T47D (cell line): ENCODE results near the gene SHOC2.

Experiments
- DNase-seq, 2 experiments: peaks; one replicate each; pipeline versions ENCODE4 v3.0.0 to v3.0.0-alpha.2; 2011 to 2012; ENCODE audit warnings: low read depth in 1 of 2, low spot score in 1 of 2
- JUND ChIP-seq: IDR thresholded peaks from 2 replicates; pipeline ENCODE4 v1.6.1; 2012; ENCODE audit warnings: low read depth
- in situ Hi-C: cut with HindIII; loops from 2 replicates; pipeline ENCODE4 v1.10.0; 2016; ENCODE audit warnings: low sequenced_read_pairs, low pct_unique_long_range_greater_than_20kb

SHOC2 gene

GRCh38 chr10:110985497-110986275 lies 66.3 kb downstream of the SHOC2 start:
- in situ Hi-C loops = no loop called here
- TF ChIP-seq JUND = no peak
- DNase-seq = no peak

DNA sequence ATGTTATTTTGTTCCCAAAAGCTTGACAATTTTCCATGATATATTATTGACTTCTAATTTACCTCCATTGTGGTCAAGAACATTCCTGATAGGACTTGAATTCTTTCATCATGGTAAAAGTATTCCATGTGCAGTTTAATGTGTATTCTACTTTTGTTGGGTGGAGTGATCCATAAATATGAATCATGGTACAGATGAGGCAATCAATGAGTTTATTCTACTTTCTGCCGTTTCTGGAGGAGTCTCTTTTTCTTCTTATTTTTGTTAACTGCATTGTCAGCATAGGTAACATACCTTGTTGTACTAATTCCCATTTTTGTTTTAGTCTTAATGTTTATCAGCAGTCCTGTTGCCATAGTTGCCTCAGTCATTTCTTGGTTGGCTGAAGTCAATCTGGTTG lies 69.6 kb downstream of the SHOC2 start:
- no peak for TF ChIP-seq JUND
- no peak for DNase-seq
- in situ Hi-C loops = no loop called here

- in situ Hi-C loops = no loop called here
- TF ChIP-seq JUND = no peak
- DNase-seq = no peak
Measured at GRCh38 chr10:110992006-110992800, 72.8 kb downstream of the SHOC2 start.

DNA sequence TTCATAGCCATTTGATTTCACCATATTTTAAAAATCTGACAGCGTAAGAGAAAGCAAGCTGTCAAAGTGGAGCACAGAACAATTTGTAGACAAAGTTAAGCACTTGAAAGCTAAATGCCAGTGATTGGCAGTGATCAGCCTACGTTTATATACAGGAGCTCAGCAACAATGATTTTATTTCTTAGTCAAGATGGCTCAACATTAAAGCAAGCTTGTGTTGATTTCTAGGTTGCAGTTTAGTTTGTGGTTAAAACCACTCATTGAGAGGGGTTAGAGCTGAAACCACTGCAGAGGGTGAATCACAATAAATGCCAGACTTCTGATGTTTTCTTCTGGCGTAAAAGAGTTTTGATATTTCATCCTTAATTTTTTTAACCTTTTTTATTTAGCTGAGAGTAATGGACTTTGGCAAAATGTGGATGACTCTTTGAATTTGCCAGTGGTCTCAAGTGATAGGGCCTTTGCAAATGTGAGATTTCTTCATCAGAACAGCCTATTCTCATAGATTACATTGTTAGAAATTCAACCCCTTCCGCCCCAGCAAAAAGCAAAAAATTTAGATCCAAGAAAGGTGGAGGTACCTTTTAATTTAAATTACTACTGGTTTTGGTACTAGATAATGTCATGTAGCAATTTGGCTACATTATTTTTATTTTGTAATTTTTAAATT lies 73.8 kb downstream of the SHOC2 start:
- in situ Hi-C loops = no loop called here
- no peak for TF ChIP-seq JUND
- no peak for DNase-seq

GRCh38 chr10:110994406-110995086 lies 75.1 kb downstream of the SHOC2 start:
- DNase-seq = no peak
- in situ Hi-C loops = no loop called here
- TF ChIP-seq JUND = no peak

DNA sequence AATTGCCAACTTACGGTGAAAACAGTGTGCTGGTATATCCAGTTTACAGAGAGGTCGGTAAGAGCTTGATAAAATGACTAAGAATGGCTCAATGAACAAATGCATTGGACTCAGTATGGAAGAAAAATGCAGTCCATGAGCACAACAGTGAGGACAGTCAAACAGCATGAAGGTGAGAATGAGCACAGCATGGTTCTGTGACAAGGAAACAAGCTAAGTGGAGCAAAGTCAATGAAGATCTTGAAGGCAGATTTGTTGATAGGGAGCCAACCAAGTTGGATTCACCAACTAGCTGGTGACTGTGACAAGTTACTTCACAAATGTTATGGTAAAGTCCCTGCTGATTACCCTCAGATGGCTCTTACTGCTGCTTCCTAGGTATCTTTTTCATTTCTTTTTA lies 75.9 kb downstream of the SHOC2 start:
- in situ Hi-C loops = no loop called here
- TF ChIP-seq JUND = no peak

DNA sequence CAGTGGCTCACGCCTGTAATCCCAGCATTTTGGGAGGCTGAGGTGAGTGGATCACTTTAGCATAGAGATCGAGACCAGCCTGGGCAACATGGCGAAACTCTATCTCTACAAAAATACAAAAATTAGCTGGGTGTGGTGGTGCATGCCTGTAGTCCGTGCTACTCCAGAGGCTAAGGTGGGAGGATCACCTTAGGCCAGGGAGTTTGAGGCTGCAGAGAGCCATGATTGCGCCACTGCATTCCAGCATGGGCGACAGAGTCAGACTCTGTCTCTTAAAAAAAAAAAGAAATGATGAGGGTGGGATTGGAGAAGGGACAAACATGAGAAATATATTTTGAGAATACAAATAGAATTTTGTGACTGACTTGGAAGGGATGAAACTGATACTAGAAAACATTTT lies 76.9 kb downstream of the SHOC2 start:
- no peak for DNase-seq
- in situ Hi-C loops = no loop called here
- TF ChIP-seq JUND = no peak

More for the DNA sequence above, 75.9 kb downstream of the SHOC2 start:
- no peak for DNase-seq

- DNase-seq = no peak
- in situ Hi-C loops = no loop called here
Measured at GRCh38 chr10:111004016-111004415, 84.6 kb downstream of the SHOC2 start.

DNA sequence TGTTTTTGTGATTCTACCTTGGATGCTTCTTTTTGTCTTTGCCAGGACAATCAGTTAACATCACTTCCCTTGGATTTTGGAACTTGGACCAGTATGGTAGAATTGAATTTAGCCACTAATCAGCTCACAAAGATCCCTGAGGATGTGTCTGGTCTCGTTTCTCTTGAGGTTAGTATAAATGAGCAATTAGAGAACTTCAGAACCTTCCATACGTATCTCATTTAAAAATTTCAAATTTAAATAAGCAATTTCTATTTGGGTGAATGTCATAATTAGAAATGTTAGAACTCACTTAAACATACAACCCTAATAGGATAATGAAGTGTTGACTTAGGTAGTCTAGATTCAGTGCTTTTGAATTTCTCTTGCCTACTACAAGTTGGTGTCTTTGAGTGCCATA lies 88.1 kb downstream of the SHOC2 start:
- no peak for TF ChIP-seq JUND
- in situ Hi-C loops = no loop called here

More at GRCh38 chr10:111004016-111004415, 84.6 kb downstream of the SHOC2 start:
- TF ChIP-seq JUND = no peak

GRCh38 chr10:111015181-111015580 lies 95.8 kb downstream of the SHOC2 start:
- no peak for TF ChIP-seq JUND
- in situ Hi-C loops = no loop called here
- DNase-seq = no peak

More for the DNA sequence above, 88.1 kb downstream of the SHOC2 start:
- no peak for DNase-seq

GRCh38 chr10:111017098-111017497 lies 97.7 kb downstream of the SHOC2 start:
- TF ChIP-seq JUND = no peak
- DNase-seq = no peak
- in situ Hi-C loops = no loop called here

DNA sequence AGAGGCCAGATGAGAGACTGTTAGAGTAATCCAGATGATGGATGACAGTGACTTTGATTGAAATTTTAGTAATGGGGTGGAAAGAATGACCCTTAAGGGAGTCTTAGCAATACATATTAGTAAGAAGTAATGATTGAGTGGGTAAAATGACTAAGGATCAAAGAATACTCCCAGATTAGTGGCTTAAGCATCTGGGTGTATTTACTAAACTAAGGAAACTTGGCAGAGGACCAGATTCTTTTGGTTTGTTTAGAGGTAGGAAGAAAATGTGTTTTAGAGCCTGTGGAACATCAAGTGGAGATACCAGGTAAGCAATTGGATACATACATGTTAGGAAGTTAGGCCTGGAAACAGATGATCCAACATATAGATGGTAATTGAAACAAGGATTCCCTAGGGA lies 98.6 kb downstream of the SHOC2 start:
- TF ChIP-seq JUND = no peak
- in situ Hi-C loops = no loop called here

More for the DNA sequence above, 98.6 kb downstream of the SHOC2 start:
- DNase-seq = no peak
